SK-N-SH treated with all-trans-retinoic acid at 6 μM for 48 hours (cell line): ENCODE results near the gene OR10A5.

Experiments used
- CREB5 ChIP-seq: fragments of 250-450 bp; sonication (Bioruptor Pico); IDR thresholded peaks from 2 replicates; pipeline ENCODE4 v1.5.1; 2020; ENCODE audit warnings: low read depth, mild to moderate bottlenecking, moderate library complexity
- GLIS3 ChIP-seq: fragments of 250-450 bp; sonication (Bioruptor Pico); IDR thresholded peaks from 2 replicates; pipeline ENCODE4 v1.5.0; 2020; ENCODE audit warnings: mild to moderate bottlenecking, moderate library complexity
- PPARA ChIP-seq: fragments of 250-450 bp; sonication (Bioruptor Pico); IDR thresholded peaks from 2 replicates; pipeline ENCODE4 v1.5.0; 2020; ENCODE audit warnings: mild to moderate bottlenecking, borderline replicate concordance
- TCF4 ChIP-seq: fragments of 250-450 bp; sonication (Bioruptor Pico); IDR thresholded peaks from 2 replicates; pipeline ENCODE4 v1.8.0; 2021; ENCODE audit warnings: mild to moderate bottlenecking, moderate library complexity, borderline replicate concordance
- TSHZ2 ChIP-seq: fragments of 250-450 bp; sonication (Bioruptor Pico); IDR thresholded peaks from 2 replicates; pipeline ENCODE4 v1.5.0; 2020; ENCODE audit warnings: mild to moderate bottlenecking, moderate library complexity
- ZC3H10 ChIP-seq: fragments of 250-450 bp; sonication (Bioruptor Pico); IDR thresholded peaks from 2 replicates; pipeline ENCODE4 v1.5.1; 2021; ENCODE audit warnings: mild to moderate bottlenecking, moderate library complexity
- ZFP3 ChIP-seq: fragments of 250-450 bp; sonication (Bioruptor Pico); IDR thresholded peaks from 2 replicates; pipeline ENCODE4 v1.5.0; 2020; ENCODE audit warnings: mild to moderate bottlenecking, moderate library complexity
- ZFP30 ChIP-seq: fragments of 450-650 bp; formaldehyde crosslinking; IDR thresholded peaks from 2 replicates; pipeline ENCODE4 v1.5.0; 2022; ENCODE audit warnings: mild to moderate bottlenecking, moderate library complexity
- ZNF565 ChIP-seq: fragments of 450-650 bp; formaldehyde crosslinking; conservative IDR thresholded peaks from 2 replicates; pipeline ENCODE4 v1.5.0; 2020; ENCODE audit warnings: low read depth, mild to moderate bottlenecking, moderate library complexity
- ZNF8 ChIP-seq: fragments of 450-650 bp; formaldehyde crosslinking; IDR thresholded peaks from 2 replicates; pipeline ENCODE4 v1.5.0; 2020; ENCODE audit warnings: mild to moderate bottlenecking, moderate library complexity

GRCh38 chr11:6844356-6844755 lies 1.1 kb upstream of the OR10A5 start:
- TF ChIP-seq TSHZ2: no peak
- no peak for TF ChIP-seq ZFP3 (CRISPR knock-in tag)
- TF ChIP-seq ZNF8: no peak
- TF ChIP-seq GLIS3 (CRISPR knock-in tag): no peak
- no peak for TF ChIP-seq TCF4 (CRISPR knock-in tag)
- no peak for TF ChIP-seq ZFP30
- TF ChIP-seq PPARA (CRISPR knock-in tag): no peak
- TF ChIP-seq ZC3H10 (CRISPR knock-in tag): no peak
- TF ChIP-seq ZNF565: no peak
- no peak for TF ChIP-seq CREB5 (CRISPR knock-in tag)
